ENCODE data around the gene KSR1. TPM values are rescaled to one million over a fixed set of nuclear protein-coding genes. Genes with fewer than 3 reads are reported as not detected.

Gene KSR1
- total and polyA plus RNA-seq, 9 of the 15 experiments (the other 6 are each of a cell fraction or from before 2014, with no cell fraction given) = 1.4 to 51.7 (median 18.4) TPM

DNA sequence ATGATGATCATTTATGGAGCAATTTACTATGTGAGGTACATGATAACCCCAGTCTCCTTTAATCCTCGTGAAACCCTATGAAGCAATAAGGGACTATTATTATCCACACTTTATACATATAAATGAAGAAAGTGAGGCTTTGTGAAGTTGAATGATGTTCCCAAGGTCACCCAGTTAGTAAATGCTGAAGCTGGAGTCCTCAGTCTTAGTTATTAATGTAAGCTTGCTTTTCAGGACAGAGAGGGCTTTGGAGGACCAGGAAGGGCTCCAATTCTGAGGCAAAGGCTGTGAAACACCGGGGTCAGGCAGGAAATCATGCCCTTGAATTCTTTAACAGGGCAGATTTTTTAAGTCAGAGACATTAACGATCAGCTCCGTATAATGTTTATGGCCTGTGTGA lies 36.8 kb downstream of the KSR1 start:
- no peaks in the 10 kb centered on the region; the same call in 1 of the 2 replicates for H4K20me1 ChIP-seq (replicated peaks; ENCODE audit: control insufficient read depth, insufficient read depth, low read length)
- no peaks in the 10 kb centered on the region for H3K27me3 ChIP-seq (ENCODE audit: control insufficient read depth in 2 of 2, insufficient read depth in 2 of 2, low read length in 2 of 2)
- FAIRE-seq = no peak
- H3K27ac ChIP-seq (ENCODE audit: extremely low read depth, low read depth, low read length) = no peak overlapping the region
- ChIA-PET POLR2A (interaction anchor here (2.1 kb wide), 1 partner anchor 9 kb away, joined by 6 read pairs; no protein-coding TSS in a partner anchor), CTCF (ENCODE audit: low intra/inter-chr PET ratio) (no interaction called here)
- no peaks in the 10 kb centered on the region for H3K9me3 ChIP-seq (replicated peaks; ENCODE audit: control insufficient read depth, insufficient read depth, low read depth, low read length)
- no peak for TF ChIP-seq SETDB1 (IDR thresholded peaks at IDR 0.05; ENCODE audit: low read length)
- TF ChIP-seq, protein P1, sequence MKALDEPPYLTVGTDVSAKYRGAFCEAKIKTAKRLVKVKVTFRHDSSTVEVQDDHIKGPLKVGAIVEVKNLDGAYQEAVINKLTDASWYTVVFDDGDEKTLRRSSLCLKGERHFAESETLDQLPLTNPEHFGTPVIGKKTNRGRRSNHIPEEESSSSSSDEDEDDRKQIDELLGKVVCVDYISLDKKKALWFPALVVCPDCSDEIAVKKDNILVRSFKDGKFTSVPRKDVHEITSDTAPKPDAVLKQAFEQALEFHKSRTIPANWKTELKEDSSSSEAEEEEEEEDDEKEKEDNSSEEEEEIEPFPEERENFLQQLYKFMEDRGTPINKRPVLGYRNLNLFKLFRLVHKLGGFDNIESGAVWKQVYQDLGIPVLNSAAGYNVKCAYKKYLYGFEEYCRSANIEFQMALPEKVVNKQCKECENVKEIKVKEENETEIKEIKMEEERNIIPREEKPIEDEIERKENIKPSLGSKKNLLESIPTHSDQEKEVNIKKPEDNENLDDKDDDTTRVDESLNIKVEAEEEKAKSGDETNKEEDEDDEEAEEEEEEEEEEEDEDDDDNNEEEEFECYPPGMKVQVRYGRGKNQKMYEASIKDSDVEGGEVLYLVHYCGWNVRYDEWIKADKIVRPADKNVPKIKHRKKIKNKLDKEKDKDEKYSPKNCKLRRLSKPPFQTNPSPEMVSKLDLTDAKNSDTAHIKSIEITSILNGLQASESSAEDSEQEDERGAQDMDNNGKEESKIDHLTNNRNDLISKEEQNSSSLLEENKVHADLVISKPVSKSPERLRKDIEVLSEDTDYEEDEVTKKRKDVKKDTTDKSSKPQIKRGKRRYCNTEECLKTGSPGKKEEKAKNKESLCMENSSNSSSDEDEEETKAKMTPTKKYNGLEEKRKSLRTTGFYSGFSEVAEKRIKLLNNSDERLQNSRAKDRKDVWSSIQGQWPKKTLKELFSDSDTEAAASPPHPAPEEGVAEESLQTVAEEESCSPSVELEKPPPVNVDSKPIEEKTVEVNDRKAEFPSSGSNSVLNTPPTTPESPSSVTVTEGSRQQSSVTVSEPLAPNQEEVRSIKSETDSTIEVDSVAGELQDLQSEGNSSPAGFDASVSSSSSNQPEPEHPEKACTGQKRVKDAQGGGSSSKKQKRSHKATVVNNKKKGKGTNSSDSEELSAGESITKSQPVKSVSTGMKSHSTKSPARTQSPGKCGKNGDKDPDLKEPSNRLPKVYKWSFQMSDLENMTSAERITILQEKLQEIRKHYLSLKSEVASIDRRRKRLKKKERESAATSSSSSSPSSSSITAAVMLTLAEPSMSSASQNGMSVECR (CRISPR knock-in tag; IDR thresholded peaks at IDR 0.05) = no peak
- no peak for TF ChIP-seq PYGO2 (tag; IDR thresholded peaks at IDR 0.05)
- no peak for TF ChIP-seq MYC (IDR thresholded peaks at IDR 0.05; ENCODE audit: low read depth, low read length)
- TF ChIP-seq MYC (CRISPR knock-in tag; IDR thresholded peaks at IDR 0.05; ENCODE audit: borderline replicate concordance, low read depth) = no peak
- no peak for TF ChIP-seq NCOA6 (IDR thresholded peaks at IDR 0.05)
- TF ChIP-seq BDP1 (IDR thresholded peaks at IDR 0.05; ENCODE audit: insufficient read depth, insufficient read length) = no peak
- TF ChIP-seq MECOM (CRISPR knock-in tag; IDR thresholded peaks at IDR 0.05) = no peak
- TF ChIP-seq ZBTB1 (CRISPR knock-in tag; IDR thresholded peaks at IDR 0.05; ENCODE audit: borderline replicate concordance, low read depth) = no peak
- H3K9me1 ChIP-seq (ENCODE audit: control insufficient read depth, insufficient read depth, low read length) = no peaks in the 10 kb centered on the region
- 79% methylated on average over 4 of the region's 4 CpGs for WGBS (ENCODE audit: insufficient coverage, low coverage, missing lambda C conversion rate)
- peaks cover 11% of the 10 kb centered on the region; the same call in 2 of the 3 replicates for H3K36me3 ChIP-seq (ENCODE audit: control insufficient read depth, insufficient read depth, low read length)
- H2AFZ ChIP-seq (ENCODE audit: low read depth, low read length) = no peak overlapping the region
- in situ Hi-C loops (cut with MboI) (no loop called here), intact Hi-C loops (cut with micrococcal nuclease) (loop anchor here (2.0 to 10.0 kb wide), 2 partner anchors 36 to 82 kb away; partner anchors contain the start of gene KSR1)
- BruUV-seq (replicated peaks) = no TSS peak
- no peak for ATAC-seq
- H3K79me2 ChIP-seq (ENCODE audit: control insufficient read depth, insufficient read depth, low read length) = peaks cover 82% of the 10 kb centered on the region
- H3K4me2 ChIP-seq (ENCODE audit: insufficient read depth, low read length) = no peak overlapping the region
- DNase-seq (ENCODE audit: extremely low read depth in 1 of 4, low spot score in 3 of 4) = no peak
- no peak overlapping the region; a peak in 1 of 4 replicates for H3K9ac ChIP-seq (ENCODE audit: insufficient read depth in 1 of 2, low read depth in 2 of 2, low read length in 2 of 2)
- H3K4me1 ChIP-seq (replicated peaks in 1 of 2; ENCODE audit: control insufficient read depth in 2 of 2, insufficient read depth in 2 of 2, low read length in 2 of 2) = peaks cover 40 to 61% of the 10 kb centered on the region in 2 experiments
- H3K4me3 ChIP-seq = no peak overlapping the region
